NB4 (cell line): Measurements from ENCODE around the gene B3GALT5.

Experiments used
- DNase-seq: peaks from one replicate; pipeline ENCODE4 v3.0.0; 2010; ENCODE audit warnings: low read depth
- H3K4me3 ChIP-seq: one replicate; pipeline ENCODE4 v1.5.1; 2011; ENCODE audit warnings: mild to moderate bottlenecking, low read depth, low read length, moderate library complexity
- MYC ChIP-seq: IDR thresholded peaks from 2 replicates; pipeline ENCODE4 v1.6.1; 2011; ENCODE audit warnings: low read depth, low read length
- POLR2A ChIP-seq: IDR thresholded peaks from 2 replicates; pipeline ENCODE4 v1.6.1; 2011; ENCODE audit warnings: mild to moderate bottlenecking; ENCODE audit not compliant: insufficient read length; ENCODE audit errors: extremely low read depth
- TF ChIP-seq, protein P1 (sequence below): IDR thresholded peaks from one replicate; pipeline ENCODE4 v1.5.1; 2012; ENCODE audit warnings: low read depth, low read length
- TF ChIP-seq, protein P2 (sequence below): IDR thresholded peaks from 2 replicates; pipeline ENCODE4 v1.6.1; 2011; ENCODE audit warnings: low read depth, low read length

The B3GALT5 gene

DNA sequence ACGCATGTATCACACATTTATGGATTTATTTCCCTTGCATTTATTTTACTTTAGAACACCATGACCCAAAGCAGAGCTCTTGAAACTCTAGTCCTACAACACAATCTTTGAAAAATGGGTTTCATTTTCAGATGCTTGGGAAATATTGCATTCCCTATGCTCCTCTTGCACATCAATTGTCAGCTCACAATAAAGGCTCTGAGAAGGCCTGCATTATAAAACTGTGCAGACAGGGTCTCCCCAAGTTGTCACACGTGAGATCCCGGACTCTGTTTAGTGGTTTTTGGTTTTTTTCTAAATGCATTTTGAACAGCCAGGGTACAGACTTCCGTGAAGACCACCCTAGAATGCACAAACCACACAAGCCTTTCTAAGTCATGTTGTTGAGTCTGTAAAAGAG is 9.9 kb upstream of the B3GALT5 start:
- no peak overlapping the region for H3K4me3 ChIP-seq
- no peak for TF ChIP-seq MYC
- no peak for TF ChIP-seq POLR2A
- TF ChIP-seq, protein P1, sequence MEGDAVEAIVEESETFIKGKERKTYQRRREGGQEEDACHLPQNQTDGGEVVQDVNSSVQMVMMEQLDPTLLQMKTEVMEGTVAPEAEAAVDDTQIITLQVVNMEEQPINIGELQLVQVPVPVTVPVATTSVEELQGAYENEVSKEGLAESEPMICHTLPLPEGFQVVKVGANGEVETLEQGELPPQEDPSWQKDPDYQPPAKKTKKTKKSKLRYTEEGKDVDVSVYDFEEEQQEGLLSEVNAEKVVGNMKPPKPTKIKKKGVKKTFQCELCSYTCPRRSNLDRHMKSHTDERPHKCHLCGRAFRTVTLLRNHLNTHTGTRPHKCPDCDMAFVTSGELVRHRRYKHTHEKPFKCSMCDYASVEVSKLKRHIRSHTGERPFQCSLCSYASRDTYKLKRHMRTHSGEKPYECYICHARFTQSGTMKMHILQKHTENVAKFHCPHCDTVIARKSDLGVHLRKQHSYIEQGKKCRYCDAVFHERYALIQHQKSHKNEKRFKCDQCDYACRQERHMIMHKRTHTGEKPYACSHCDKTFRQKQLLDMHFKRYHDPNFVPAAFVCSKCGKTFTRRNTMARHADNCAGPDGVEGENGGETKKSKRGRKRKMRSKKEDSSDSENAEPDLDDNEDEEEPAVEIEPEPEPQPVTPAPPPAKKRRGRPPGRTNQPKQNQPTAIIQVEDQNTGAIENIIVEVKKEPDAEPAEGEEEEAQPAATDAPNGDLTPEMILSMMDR = no peak
- TF ChIP-seq, protein P2, sequence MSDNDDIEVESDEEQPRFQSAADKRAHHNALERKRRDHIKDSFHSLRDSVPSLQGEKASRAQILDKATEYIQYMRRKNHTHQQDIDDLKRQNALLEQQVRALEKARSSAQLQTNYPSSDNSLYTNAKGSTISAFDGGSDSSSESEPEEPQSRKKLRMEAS = no peak
- no peak for DNase-seq

DNA sequence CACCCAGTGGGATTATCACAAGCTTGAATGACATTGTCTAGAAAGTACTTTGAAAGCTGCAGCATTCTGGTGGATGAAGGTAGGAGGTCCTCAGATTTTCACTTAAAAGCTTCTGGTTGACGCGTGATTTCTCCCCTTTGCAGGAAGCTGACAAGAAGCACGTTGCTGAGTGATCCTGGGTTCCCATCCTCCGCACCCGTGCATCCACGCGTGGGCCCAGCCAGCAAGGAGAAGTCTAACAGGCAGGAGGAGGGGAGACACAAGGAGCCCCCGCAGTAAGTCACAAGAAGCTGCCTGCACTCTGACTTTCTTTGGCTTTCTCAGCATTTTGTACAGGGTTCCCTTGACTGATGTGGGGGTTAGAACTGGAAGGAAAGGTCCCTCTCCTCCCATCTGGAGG is 7.8 kb upstream of the B3GALT5 start:
- TF ChIP-seq MYC (no peak), POLR2A (no peak)
- TF ChIP-seq, protein P2 = no peak
- TF ChIP-seq, protein P1 = no peak
- H3K4me3 ChIP-seq = no peak overlapping the region
- no peak for DNase-seq

DNA sequence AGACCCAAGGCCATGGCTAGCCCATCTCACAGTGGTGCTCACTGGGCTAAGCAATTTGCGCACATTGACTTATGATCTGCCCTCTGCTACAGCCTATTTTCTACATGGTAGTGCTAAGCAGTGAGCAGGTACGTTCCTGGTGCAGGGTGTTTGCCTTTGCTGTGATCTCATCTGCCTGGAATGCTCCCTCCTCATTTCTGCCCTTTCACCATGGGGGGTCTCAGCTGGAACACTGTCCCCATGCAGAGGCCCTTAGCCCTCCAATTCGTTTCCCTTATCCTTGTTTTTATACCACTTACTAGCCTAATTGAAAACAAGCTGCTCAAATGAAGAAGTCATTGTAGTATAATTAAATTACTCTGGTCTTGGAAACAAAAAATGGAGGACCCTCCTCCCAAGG is 2.0 kb upstream of the B3GALT5 start:
- no peak for DNase-seq
- TF ChIP-seq, protein P1 = no peak
- TF ChIP-seq POLR2A (no peak), MYC (no peak)
- TF ChIP-seq, protein P2 = no peak
- no peak overlapping the region for H3K4me3 ChIP-seq

DNA sequence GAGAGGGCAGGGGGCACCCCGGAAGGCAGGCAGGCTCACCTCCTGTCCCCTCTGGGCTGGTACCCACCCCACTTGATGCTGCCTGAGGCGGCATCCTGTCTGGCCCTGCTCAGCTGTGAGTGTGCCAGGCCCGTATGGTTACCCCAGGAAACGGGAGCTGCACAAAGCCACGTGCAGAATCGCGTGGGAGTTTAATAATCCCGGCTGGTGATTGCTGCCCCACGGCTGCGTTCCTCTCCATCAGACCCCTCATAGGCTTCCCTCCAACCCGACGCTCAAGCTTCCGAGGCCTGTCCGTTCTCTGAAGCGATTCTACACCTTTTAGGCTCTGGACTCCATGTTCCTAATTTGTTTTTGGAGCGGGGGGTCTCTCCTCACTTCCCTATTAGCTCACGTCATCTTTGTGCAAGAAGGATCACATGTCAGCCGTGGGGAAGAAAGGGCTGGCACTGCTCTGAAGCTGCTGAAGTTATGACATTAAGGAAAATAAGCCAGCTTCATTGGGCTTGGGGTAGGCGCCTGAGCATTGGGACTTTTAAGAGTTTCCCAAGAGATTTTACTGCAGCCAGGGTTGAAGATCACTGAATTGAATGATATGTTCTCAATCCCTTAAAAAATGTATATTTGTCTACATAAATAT is 1.1 kb upstream of the B3GALT5 start:
- TF ChIP-seq, protein P1 = no peak
- TF ChIP-seq, protein P2 = no peak
- no peak for TF ChIP-seq MYC
- DNase-seq = no peak
- H3K4me3 ChIP-seq = no peak overlapping the region

DNA sequence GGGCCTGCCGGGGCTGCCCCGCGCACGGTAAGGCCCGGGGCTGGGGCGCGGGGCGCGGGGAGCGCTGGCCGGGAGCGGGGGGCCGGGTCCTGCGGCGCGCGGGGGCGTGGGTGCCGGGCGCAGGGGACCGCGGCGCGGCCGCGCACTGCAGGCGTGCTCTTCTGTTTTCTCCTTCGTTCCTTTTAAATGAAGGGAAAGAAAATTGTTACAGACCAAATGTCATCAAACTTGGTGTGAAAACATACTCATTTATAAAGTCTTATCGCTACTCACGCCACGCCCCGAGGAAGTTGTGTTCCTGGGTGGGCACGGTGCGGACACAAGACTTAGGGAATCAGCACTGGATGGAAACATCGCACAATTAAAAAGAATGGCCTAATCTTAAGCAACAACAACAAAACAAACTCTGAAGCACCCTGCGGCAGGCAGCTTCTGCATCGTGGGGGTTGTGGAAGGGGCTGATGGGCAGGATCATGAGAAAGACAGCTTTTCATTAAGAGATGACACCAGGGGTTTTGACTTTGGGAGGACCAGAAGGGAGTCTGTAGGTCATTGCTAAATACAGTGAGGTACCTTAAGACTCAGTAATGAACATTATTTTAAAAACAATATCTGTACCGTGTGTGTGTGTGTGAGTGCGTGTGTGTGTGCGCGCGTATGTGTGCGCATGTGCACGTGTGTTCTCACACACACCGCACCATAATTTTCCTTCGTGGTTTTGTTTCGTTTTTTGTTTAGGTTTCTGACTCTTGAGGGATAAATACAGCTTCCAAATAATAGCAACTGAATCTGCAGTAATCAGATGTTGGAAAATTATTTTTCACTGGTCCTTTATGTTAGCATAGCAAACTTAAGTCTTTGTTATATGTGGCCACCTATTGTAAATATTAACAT is 548 bp downstream of the B3GALT5 start:
- no peak overlapping the region for H3K4me3 ChIP-seq
- no peak for DNase-seq
- TF ChIP-seq, protein P1 = no peak
- TF ChIP-seq MYC (no peak), POLR2A (no peak)
- TF ChIP-seq, protein P2 = no peak
